ENCODE measurements around the gene DTNA.

DNA sequence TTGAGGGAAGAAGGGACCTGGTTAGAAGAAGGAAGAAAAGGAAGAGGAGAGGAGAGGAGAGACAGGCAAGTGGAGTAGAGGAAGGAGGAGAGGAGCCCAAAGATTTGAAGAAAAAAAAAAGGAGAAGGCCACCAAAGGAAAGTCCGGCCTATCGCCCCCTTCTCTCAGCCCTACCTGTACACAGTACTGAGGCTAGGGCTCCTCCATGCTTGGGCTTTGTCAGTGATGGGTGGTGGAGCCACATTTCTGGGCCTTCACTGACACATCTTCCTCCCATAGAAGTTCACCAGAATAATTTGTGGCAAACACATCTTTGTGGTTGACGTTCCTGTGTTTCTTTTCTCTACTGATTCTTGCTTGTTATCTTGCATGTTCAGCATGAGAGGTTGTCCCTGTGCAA is 125.4 kb downstream of the DTNA start:
- TF ChIP-seq, protein P1, sequence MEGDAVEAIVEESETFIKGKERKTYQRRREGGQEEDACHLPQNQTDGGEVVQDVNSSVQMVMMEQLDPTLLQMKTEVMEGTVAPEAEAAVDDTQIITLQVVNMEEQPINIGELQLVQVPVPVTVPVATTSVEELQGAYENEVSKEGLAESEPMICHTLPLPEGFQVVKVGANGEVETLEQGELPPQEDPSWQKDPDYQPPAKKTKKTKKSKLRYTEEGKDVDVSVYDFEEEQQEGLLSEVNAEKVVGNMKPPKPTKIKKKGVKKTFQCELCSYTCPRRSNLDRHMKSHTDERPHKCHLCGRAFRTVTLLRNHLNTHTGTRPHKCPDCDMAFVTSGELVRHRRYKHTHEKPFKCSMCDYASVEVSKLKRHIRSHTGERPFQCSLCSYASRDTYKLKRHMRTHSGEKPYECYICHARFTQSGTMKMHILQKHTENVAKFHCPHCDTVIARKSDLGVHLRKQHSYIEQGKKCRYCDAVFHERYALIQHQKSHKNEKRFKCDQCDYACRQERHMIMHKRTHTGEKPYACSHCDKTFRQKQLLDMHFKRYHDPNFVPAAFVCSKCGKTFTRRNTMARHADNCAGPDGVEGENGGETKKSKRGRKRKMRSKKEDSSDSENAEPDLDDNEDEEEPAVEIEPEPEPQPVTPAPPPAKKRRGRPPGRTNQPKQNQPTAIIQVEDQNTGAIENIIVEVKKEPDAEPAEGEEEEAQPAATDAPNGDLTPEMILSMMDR (IDR thresholded peaks at IDR 0.05), result no peak
- TF ChIP-seq POLR2A (IDR thresholded peaks at IDR 0.05), result no peak

Measured in Peyer's patch (tissue), 4 donors.